Skeletal muscle satellite cell (primary cell): Measurements from ENCODE around the gene DRAM2. TPM values are rescaled to one million over a fixed set of nuclear protein-coding genes. Genes with fewer than 3 reads are reported as not detected.

ENCODE experiments used
- H3K27me3 ChIP-seq: 2 replicates; pipeline ENCODE4 v1.7.0; 2013; ENCODE audit warnings: low read length; ENCODE audit not compliant: control insufficient read depth, insufficient read depth
- H3K36me3 ChIP-seq: 2 replicates; pipeline ENCODE4 v1.7.0; 2013; ENCODE audit warnings: mild to moderate bottlenecking, control low read depth, low read length; ENCODE audit not compliant: insufficient read depth
- H3K4me1 ChIP-seq: 2 replicates; pipeline ENCODE4 v1.7.0; 2013; ENCODE audit warnings: low read length; ENCODE audit not compliant: control insufficient read depth, insufficient read depth
- H3K4me2 ChIP-seq: 2 replicates; pipeline ENCODE4 v1.7.0; 2013; ENCODE audit warnings: mild to moderate bottlenecking, low read length
- H3K4me3 ChIP-seq: 2 replicates; pipeline ENCODE4 v1.7.0; 2013; ENCODE audit warnings: low read length
- H3K9ac ChIP-seq: 2 replicates; pipeline ENCODE4 v1.7.0; 2013; ENCODE audit warnings: mild to moderate bottlenecking, low read depth, low read length, moderate library complexity
- H3K9me3 ChIP-seq: replicated peaks from 2 replicates; pipeline ENCODE4 v1.7.0; 2013; ENCODE audit warnings: mild to moderate bottlenecking, control low read depth, low read length
- total RNA-seq: library from RNA; depleted of rRNA; stranded (reverse); fragments of >200 nt; gene quantifications from 2 replicates; pipeline ENCODE4 v1.2.3, GENCODE V29; 2012; rRNA removed

The DRAM2 gene
- total RNA-seq: 32.2 and 41.1 TPM in 2 replicates

DNA sequence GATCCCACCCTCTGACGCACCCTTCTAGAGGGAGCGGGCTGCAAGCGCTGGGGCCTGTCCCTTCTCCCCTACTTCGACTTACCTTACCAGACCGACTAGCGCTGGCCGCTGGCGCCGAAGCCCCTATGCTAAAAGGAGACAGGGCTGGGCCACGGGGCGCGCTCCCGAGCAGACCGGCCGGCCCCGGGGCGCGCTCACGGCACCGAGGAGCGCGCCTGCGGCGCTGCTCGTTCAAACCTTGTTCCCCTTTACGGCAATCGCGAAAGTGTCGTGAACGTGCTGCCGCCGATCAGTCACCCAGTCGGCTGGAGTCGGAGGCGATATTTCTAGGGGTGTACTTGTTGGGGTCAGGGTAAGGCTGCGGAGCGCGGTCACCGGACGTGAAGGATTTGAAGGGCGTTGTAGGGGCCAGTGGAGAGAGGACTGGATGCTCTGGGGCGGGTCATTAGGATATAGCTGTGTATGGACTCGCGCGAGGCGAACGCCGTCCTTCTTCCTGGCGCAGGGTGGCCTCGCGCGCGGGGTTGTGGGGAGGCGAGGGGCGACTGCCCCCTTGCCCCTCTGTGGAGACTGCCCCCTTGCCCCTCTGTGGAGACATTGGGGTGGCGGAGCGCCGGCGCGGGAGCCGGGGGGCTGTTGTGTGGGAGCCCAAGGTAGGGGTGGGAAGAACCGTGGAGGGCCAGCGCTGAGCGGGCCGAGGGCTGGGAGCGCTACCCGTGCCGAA lies at the start of gene DRAM2, which contains the start of gene CEPT1:
Gene DRAM2 (minus strand): TSS at position 138 of the 724 bp plus-strand sequence. CDS start 8,539 bp downstream, outside the sequence.
Gene CEPT1 (plus strand): TSS at position 268 of the 724 bp plus-strand sequence. CDS start 7,492 bp downstream, outside the sequence.
- no peaks in the 10 kb centered on the region for H3K9me3 ChIP-seq
- H3K27me3 ChIP-seq: no peaks in the 10 kb centered on the region
- H3K4me2 ChIP-seq: peak within 1 kb of the TSS; percentile 85
- H3K36me3 ChIP-seq: peaks cover 11% of the 10 kb centered on the region
- peaks cover 20% of the 10 kb centered on the region for H3K4me1 ChIP-seq
- peak within 1 kb of the TSS; percentile 93 for H3K9ac ChIP-seq
- peak within 1 kb of the TSS; percentile 93 for H3K4me3 ChIP-seq

DNA sequence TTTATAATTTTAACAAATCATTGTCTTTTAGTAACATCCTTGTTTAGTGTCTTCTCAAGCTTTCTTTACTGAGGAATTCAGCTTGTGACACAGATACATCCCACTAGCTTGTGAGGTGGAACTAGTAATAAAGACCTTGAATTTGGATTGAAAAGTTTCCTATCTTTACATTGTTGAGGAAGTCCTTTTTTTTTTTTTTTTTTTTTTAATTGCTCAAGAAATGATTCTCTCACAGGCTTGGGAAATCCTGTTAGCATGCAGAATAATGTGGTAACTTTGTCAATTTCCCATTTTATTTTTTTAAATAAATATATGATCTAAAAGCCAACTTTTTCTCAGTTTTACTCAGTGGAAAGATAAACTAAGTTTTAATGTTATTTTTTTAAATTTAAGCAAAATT lies 44.8 kb upstream of the DRAM2 start:
- H3K9ac ChIP-seq: no peak overlapping the region
- no peak overlapping the region for H3K4me2 ChIP-seq
- no peak overlapping the region for H3K4me3 ChIP-seq
- H3K36me3 ChIP-seq: peaks cover 55% of the 10 kb centered on the region
- H3K9me3 ChIP-seq: no peaks in the 10 kb centered on the region
- no peaks in the 10 kb centered on the region for H3K27me3 ChIP-seq
- no peaks in the 10 kb centered on the region for H3K4me1 ChIP-seq

DNA sequence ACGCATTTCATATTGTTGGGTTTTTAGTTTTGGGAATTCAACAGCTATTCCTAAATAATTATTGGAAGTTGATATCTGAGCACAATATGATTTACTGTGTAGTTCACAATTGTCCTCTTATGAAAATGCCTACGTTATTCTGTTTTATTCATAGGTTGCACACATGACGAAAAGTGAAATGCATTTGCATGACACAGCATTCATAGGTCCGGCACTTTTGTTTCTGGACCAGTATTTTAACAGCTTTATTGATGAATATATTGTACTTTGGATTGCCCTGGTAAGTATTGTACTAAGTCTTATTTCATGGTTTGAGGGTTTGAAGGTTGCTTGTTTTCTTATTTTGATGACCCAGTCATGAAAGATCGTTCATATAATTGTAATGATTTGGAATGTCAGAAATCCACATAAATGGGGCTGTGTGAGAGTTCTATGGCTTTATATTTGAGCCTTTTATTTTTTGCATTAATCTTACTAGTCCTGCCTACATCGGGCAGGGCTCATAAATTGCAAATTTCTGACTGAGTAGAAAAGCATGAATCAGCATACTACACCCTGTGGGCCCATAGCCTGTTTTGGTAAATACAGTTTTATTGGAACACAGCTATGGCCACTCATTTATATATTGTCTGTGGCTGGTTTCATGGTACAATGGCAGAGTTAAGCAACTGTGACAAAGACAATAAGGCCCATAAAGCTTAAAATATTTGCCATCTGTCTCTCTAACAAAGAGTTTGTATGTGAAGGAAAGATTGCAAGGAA lies 43.6 kb upstream of the DRAM2 start:
- Histone ChIP-seq H3K27me3 (no peaks in the 10 kb centered on the region), H3K9me3 (no peaks in the 10 kb centered on the region), H3K4me3 (no peak overlapping the region), H3K4me1 (no peaks in the 10 kb centered on the region), H3K9ac (no peak overlapping the region), H3K4me2 (no peak overlapping the region), H3K36me3 (peaks cover 55% of the 10 kb centered on the region)

DNA sequence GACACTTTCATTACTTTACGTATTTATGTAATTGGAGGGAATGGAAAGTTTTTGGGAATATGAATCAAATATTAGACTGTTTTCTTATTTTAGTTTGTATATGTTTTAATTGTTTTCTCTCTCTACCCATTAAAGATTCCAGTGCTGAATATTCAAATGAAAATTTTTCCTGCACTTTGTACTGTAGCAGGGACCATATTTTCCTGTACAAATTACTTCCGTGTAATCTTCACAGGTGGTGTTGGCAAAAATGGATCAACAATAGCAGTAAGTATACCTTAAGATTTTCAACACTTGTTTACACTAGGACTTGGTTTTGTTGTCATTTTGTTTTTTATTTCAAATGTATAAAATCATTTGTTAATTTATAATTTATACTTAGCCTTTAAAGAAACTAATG lies 42.2 kb upstream of the DRAM2 start:
- Histone ChIP-seq H3K4me1 (no peaks in the 10 kb centered on the region), H3K4me3 (no peak overlapping the region), H3K36me3 (peaks cover 44% of the 10 kb centered on the region), H3K9me3 (no peaks in the 10 kb centered on the region), H3K9ac (no peak overlapping the region), H3K27me3 (no peaks in the 10 kb centered on the region), H3K4me2 (no peak overlapping the region)

DNA sequence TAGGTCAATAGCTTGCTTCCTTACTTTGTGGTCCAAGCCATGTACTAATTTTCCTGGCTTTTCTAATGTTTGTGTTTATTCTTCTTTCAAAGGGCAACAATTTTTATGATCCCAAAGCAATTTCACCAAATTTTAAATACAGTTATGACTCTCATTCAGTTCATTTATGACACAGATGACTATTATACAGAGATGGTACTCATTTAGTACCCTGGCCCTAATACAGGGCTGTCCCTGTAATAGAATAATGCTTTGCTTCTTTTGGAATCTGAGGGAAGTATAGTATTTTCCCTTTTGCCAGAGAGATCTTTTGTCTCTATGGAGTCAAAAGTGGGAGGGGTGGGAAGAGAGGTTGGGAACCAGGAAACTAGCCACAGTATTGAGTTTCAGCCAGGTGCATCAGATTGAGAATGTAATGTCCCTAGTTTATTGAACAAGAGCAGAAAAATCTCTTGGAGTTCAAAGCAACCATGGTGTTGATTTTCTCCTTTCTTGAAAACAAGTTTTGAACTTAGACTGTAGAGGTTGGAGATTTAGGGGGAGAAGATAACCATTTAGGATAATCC lies 40.2 kb upstream of the DRAM2 start:
- Histone ChIP-seq H3K36me3 (peaks cover 28% of the 10 kb centered on the region), H3K4me1 (no peaks in the 10 kb centered on the region), H3K4me3 (no peak overlapping the region), H3K4me2 (no peak overlapping the region), H3K27me3 (no peaks in the 10 kb centered on the region), H3K9me3 (no peaks in the 10 kb centered on the region), H3K9ac (no peak overlapping the region)

DNA sequence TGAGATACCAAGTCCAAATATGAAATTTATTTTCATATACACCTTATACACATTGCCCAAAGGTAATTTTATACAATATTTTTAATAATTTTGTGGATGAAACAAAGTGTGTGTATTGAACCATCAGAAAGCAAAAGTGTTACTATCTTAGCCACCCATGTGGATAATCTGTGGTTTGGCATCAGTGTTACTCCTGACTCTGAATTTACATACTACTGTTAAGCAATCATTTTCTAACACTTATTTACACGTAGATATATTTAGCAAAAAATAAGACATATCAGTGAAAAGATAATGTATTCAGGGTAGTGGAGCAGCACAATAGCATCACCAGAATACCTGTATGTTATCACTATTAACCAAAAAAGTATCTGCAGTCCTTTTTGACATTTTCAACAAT lies 36.8 kb upstream of the DRAM2 start:
- no peak overlapping the region for H3K4me2 ChIP-seq
- no peaks in the 10 kb centered on the region for H3K4me1 ChIP-seq
- no peaks in the 10 kb centered on the region for H3K9me3 ChIP-seq
- no peak overlapping the region for H3K9ac ChIP-seq
- H3K36me3 ChIP-seq: peaks cover 22% of the 10 kb centered on the region
- H3K27me3 ChIP-seq: no peaks in the 10 kb centered on the region
- H3K4me3 ChIP-seq: no peak overlapping the region

GRCh38 chr1:111175349-111175748 lies 35.5 kb upstream of the DRAM2 start:
- peaks cover 22% of the 10 kb centered on the region for H3K36me3 ChIP-seq
- no peaks in the 10 kb centered on the region for H3K27me3 ChIP-seq

GRCh38 chr1:111174070-111174469 lies 34.2 kb upstream of the DRAM2 start:
- no peak overlapping the region for H3K4me2 ChIP-seq
- no peaks in the 10 kb centered on the region for H3K4me1 ChIP-seq
- no peaks in the 10 kb centered on the region for H3K27me3 ChIP-seq
- H3K9ac ChIP-seq: no peak overlapping the region
- peaks cover 22% of the 10 kb centered on the region for H3K36me3 ChIP-seq
- H3K9me3 ChIP-seq: no peaks in the 10 kb centered on the region
- no peak overlapping the region for H3K4me3 ChIP-seq

More at GRCh38 chr1:111175349-111175748, 35.5 kb upstream of the DRAM2 start:
- H3K4me2 ChIP-seq: no peak overlapping the region
- H3K9me3 ChIP-seq: no peaks in the 10 kb centered on the region
- no peak overlapping the region for H3K9ac ChIP-seq
- no peak overlapping the region for H3K4me3 ChIP-seq
- no peaks in the 10 kb centered on the region for H3K4me1 ChIP-seq

DNA sequence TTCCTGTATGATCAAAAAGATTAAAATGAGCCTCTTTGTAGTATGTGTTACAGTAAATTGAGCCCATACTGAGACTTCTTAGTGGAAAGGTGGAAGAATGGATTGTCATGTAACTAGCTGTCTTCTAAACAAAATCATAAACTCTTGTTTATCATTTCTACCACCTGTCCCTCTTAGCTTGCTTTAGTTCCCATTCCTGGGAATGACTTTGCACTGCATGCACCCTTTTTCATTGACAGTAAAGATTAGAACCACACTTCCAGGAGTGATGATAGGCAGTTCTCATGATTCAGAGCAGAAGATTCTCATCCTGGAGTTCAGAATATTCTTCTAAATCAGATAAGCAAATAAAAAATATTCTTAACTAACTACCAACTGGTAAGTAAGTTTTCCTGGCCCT lies 32.6 kb upstream of the DRAM2 start:
- Histone ChIP-seq H3K4me1 (no peaks in the 10 kb centered on the region), H3K4me3 (no peak overlapping the region), H3K4me2 (no peak overlapping the region), H3K36me3 (peaks cover 32% of the 10 kb centered on the region), H3K9ac (no peak overlapping the region), H3K27me3 (no peaks in the 10 kb centered on the region), H3K9me3 (no peaks in the 10 kb centered on the region)

DNA sequence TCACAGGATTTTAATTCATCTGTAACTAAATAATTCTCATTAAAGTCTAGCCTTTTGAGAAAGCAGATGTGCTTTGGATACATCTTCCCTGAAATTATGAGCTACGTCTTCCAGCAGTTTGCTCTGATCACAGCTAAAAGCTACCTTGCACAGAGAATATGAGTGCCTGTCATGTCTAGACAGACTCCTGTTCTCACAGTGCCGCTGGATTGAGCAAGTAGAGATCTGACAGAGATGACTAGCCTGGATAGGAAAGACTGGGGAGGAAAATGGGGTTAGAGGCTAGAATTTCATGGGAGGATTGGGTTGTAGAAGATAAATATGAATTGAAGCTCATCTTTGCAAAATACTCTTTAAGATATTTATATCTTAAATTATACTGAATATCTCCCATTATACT lies 24.3 kb upstream of the DRAM2 start:
- Histone ChIP-seq H3K4me1 (no peaks in the 10 kb centered on the region), H3K36me3 (peaks cover 31% of the 10 kb centered on the region), H3K9me3 (no peaks in the 10 kb centered on the region), H3K4me2 (no peak overlapping the region), H3K9ac (no peak overlapping the region), H3K27me3 (no peaks in the 10 kb centered on the region), H3K4me3 (no peak overlapping the region)

GRCh38 chr1:111163363-111163762 lies 23.5 kb upstream of the DRAM2 start:
- no peaks in the 10 kb centered on the region for H3K27me3 ChIP-seq
- peaks cover 29% of the 10 kb centered on the region for H3K36me3 ChIP-seq
- no peak overlapping the region for H3K4me3 ChIP-seq
- no peak overlapping the region for H3K9ac ChIP-seq
- no peaks in the 10 kb centered on the region for H3K4me1 ChIP-seq
- H3K9me3 ChIP-seq: no peaks in the 10 kb centered on the region
- H3K4me2 ChIP-seq: no peak overlapping the region
